Measurements from ENCODE around the gene PTRH1. TPM values are rescaled to one million over a fixed set of nuclear protein-coding genes. Genes with fewer than 3 reads are reported as not detected.

PTRH1 gene
- total and polyA plus RNA-seq, 2 of the 4 experiments (the other 2 are of a cell fraction) = 5.4 to 14.8 TPM

DNA sequence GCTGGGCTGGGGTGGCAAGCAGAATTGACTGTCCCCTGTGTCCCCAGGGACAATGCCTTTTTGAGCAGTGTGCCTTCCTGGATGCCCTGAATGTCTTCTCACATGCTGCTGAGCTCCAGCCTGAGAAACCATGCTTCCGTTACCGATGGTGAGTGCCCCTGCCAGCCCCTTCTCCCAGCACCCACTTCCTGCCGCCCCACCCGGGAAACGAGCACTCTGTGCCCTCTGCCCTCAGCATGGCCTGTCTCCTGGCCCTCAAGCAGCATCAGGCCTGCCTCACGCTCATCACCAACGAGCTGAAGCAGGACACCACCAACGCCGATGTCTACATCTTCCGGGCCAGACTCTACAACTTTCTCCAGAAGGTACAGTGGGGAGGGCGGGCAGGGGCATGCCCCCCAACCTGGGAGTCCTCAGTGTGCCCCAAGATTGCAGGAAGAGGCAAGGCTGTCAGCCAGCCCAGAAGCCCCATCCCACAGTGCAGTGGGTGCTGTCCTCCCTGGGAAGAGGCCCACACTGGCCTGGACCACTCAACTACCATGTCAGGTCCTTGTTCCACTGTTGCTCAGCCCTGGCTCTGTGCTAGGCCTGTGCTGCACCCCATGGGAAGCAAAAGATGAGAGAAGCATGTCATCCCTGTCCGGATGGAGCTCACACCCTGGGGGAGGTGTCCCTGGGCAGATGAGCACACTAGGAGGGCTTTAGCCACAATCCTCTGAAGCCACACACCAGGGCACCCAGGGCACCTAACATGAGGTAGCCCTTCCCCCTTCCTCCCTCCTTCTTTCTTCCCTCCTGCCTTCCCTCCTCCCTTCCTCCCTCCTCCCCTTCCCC, 4.8 kb upstream of the PTRH1 start:
- no peak overlapping the region for H3K23ac ChIP-seq (ENCODE audit: low read depth, low read length)
- ChIA-PET CTCF (no interaction called here), POLR2A (ENCODE audit: unreplicated experiment) (no interaction called here)
- H3K27ac ChIP-seq (ENCODE audit: insufficient read depth, low read length) = no peak overlapping the region
- no peak overlapping the region for H3K56ac ChIP-seq (ENCODE audit: extremely low read depth, insufficient read depth, low read length)
- no peak overlapping the region for H3K14ac ChIP-seq (replicated peaks; ENCODE audit: low read depth, low read length)
- no peak overlapping the region for H3K4me3 ChIP-seq (ENCODE audit: insufficient read depth, low read depth, low read length)
- intact Hi-C loops (cut with micrococcal nuclease) (no loop called here), dilution Hi-C loops (cut with HindIII; ENCODE audit: low sequenced_read_pairs, unreplicated experiment) (no loop called here), in situ Hi-C loops (cut with MboI; ENCODE audit: low sequenced_read_pairs) (no loop called here)
- no peak overlapping the region for H3K4ac ChIP-seq (ENCODE audit: low read depth, low read length)
- no peak overlapping the region for H4K5ac ChIP-seq (ENCODE audit: low read depth, low read length)
- 80% methylated on average over 7 of the region's 12 CpGs; no CpG with 5 or more reads in 1 of the 2 experiments for WGBS, 2 experiments (ENCODE audit: extremely low coverage in 2 of 2, insufficient read length in 1 of 2)
- peak overlapping the region; percentile 5 for H2AFZ ChIP-seq (replicated peaks; ENCODE audit: low read length, poor library complexity)
- ATAC-seq (ENCODE audit: low read depth) (no peak), DNase-seq (no peak)
- H3K9me3 ChIP-seq (ENCODE audit: control insufficient read depth, insufficient read depth, low read length) = no peaks in the 10 kb centered on the region
- BruUV-seq (replicated peaks) = no TSS peak
- no peaks in the 10 kb centered on the region for H3K79me1 ChIP-seq (ENCODE audit: low read depth in 1 of 2, low read length in 2 of 2)
- peaks cover 4% of the 10 kb centered on the region; the same call in 1 of the 2 replicates for H3K27me3 ChIP-seq (ENCODE audit: control insufficient read depth, insufficient read depth, low read length)
- H2BK120ac ChIP-seq (ENCODE audit: low read depth, low read length) = no peak overlapping the region
- H2BK15ac ChIP-seq (ENCODE audit: low read depth, low read length) = no peak overlapping the region
- no peak overlapping the region for H2AK9ac ChIP-seq (replicated peaks; ENCODE audit: low read depth, low read length, poor library complexity)
- H3K4me1 ChIP-seq (ENCODE audit: control insufficient read depth, insufficient read depth, low read length) = peaks cover 5% of the 10 kb centered on the region
- H2AK5ac ChIP-seq (ENCODE audit: low read depth, low read length) = peak overlapping the region; percentile 33; the same call in 1 of the 2 replicates
- H4K20me1 ChIP-seq (ENCODE audit: insufficient read depth, low read length) = no peaks in the 10 kb centered on the region; the same call in 1 of the 2 replicates
- H3K4me2 ChIP-seq (ENCODE audit: low read depth, low read length) = no peak overlapping the region
- H3K36me3 ChIP-seq (ENCODE audit: control insufficient read depth, insufficient read depth, low read length) = no peaks in the 10 kb centered on the region
- no peak overlapping the region for H3K9ac ChIP-seq (ENCODE audit: low read depth, low read length)
- no peak overlapping the region for H2BK5ac ChIP-seq (ENCODE audit: low read depth, low read length, poor library complexity, severe bottlenecking)
- H3K9me1 ChIP-seq (ENCODE audit: insufficient read depth, low read length) = no peaks in the 10 kb centered on the region; the same call in 1 of the 2 replicates
- H4K8ac ChIP-seq (ENCODE audit: low read depth in 2 of 2, low read length in 2 of 2) = no peak overlapping the region; a peak in 1 of 4 replicates
- no peak overlapping the region for H4K91ac ChIP-seq (ENCODE audit: insufficient read depth, low read depth, low read length)
- no peak overlapping the region for H3K18ac ChIP-seq (ENCODE audit: low read depth, low read length)
- no peak overlapping the region for H2BK20ac ChIP-seq (ENCODE audit: low read depth, low read length)
- no peak for TF ChIP-seq CEBPB (IDR thresholded peaks at IDR 0.05; ENCODE audit: low read depth, low read length)
- no peak for TF ChIP-seq CHD1 (IDR thresholded peaks at IDR 0.05; ENCODE audit: low read depth, low read length)
- no peak for TF ChIP-seq RAD21 (IDR thresholded peaks at IDR 0.05; ENCODE audit: low read length)
- TF ChIP-seq, protein P1, sequence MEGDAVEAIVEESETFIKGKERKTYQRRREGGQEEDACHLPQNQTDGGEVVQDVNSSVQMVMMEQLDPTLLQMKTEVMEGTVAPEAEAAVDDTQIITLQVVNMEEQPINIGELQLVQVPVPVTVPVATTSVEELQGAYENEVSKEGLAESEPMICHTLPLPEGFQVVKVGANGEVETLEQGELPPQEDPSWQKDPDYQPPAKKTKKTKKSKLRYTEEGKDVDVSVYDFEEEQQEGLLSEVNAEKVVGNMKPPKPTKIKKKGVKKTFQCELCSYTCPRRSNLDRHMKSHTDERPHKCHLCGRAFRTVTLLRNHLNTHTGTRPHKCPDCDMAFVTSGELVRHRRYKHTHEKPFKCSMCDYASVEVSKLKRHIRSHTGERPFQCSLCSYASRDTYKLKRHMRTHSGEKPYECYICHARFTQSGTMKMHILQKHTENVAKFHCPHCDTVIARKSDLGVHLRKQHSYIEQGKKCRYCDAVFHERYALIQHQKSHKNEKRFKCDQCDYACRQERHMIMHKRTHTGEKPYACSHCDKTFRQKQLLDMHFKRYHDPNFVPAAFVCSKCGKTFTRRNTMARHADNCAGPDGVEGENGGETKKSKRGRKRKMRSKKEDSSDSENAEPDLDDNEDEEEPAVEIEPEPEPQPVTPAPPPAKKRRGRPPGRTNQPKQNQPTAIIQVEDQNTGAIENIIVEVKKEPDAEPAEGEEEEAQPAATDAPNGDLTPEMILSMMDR (conservative IDR thresholded peaks at IDR 0.05; ENCODE audit: low read depth, low read length) = no peak
- no peak for TF ChIP-seq RFX5 (IDR thresholded peaks at IDR 0.05; ENCODE audit: low read depth, low read length)
- TF ChIP-seq NFE2L2 (IDR thresholded peaks at IDR 0.05; ENCODE audit: low read depth, low read length) = no peak
- TF ChIP-seq MAZ (IDR thresholded peaks at IDR 0.05; ENCODE audit: borderline replicate concordance, low read depth, low read length) = no peak
- TF ChIP-seq FOS (IDR thresholded peaks at IDR 0.05; ENCODE audit: low read depth, low read length) = no peak
- no peak for TF ChIP-seq BHLHE40 (IDR thresholded peaks at IDR 0.05; ENCODE audit: low read depth, low read length)
- TF ChIP-seq, protein P2, sequence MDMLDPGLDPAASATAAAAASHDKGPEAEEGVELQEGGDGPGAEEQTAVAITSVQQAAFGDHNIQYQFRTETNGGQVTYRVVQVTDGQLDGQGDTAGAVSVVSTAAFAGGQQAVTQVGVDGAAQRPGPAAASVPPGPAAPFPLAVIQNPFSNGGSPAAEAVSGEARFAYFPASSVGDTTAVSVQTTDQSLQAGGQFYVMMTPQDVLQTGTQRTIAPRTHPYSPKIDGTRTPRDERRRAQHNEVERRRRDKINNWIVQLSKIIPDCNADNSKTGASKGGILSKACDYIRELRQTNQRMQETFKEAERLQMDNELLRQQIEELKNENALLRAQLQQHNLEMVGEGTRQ (IDR thresholded peaks at IDR 0.05; ENCODE audit: low read depth, low read length) = no peak
- no peak for TF ChIP-seq RCOR1 (IDR thresholded peaks at IDR 0.05; ENCODE audit: insufficient replicate concordance, low read length)
- TF ChIP-seq, protein P3, sequence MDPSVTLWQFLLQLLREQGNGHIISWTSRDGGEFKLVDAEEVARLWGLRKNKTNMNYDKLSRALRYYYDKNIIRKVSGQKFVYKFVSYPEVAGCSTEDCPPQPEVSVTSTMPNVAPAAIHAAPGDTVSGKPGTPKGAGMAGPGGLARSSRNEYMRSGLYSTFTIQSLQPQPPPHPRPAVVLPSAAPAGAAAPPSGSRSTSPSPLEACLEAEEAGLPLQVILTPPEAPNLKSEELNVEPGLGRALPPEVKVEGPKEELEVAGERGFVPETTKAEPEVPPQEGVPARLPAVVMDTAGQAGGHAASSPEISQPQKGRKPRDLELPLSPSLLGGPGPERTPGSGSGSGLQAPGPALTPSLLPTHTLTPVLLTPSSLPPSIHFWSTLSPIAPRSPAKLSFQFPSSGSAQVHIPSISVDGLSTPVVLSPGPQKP (IDR thresholded peaks at IDR 0.05; ENCODE audit: borderline replicate concordance, low read depth, low read length) = no peak
- TF ChIP-seq SMC3 (IDR thresholded peaks at IDR 0.05; ENCODE audit: low read depth, low read length) = no peak
- no peak for TF ChIP-seq POLR2A (IDR thresholded peaks at IDR 0.05; ENCODE audit: low read depth, low read length)
- TF ChIP-seq MXI1 (IDR thresholded peaks at IDR 0.05; ENCODE audit: borderline replicate concordance, low read depth, low read length) = no peak

Data from IMR-90 (cell line).